Measurements from ENCODE around the gene ADK.
"Not testable (repeated sequence)": the region's sequence is repeated elsewhere in the genome, so short reads cannot be mapped to it uniquely, and the experiment has no call there.

ADK gene

GRCh38 chr10:74343804-74344203 is 192.8 kb downstream of the ADK start:
- 96 to 100% methylated on average over 3 of the region's 3 CpGs for WGBS, 2 experiments (ENCODE audit: insufficient coverage in 2 of 2)
- Histone ChIP-seq H3K36me3 (ENCODE audit: control insufficient read depth, insufficient read depth, low read length) (peaks cover 15% of the 10 kb centered on the region), H3K4me1 (ENCODE audit: control insufficient read depth, insufficient read depth, low read length, poor library complexity, severe bottlenecking) (no peaks in the 10 kb centered on the region), H3K9me3 (ENCODE audit: control insufficient read depth, low read length) (peaks cover 11% of the 10 kb centered on the region), H3K27ac (ENCODE audit: low read depth, low read length, severe bottlenecking) (no peak overlapping the region), H3K4me3 (ENCODE audit: extremely low read depth, insufficient read depth, low read length, poor library complexity, severe bottlenecking) (no peak overlapping the region)

- no peaks in the 10 kb centered on the region for H3K4me1 ChIP-seq (ENCODE audit: control insufficient read depth, insufficient read depth, low read length, poor library complexity, severe bottlenecking)
- H3K4me3 ChIP-seq (ENCODE audit: extremely low read depth, insufficient read depth, low read length, poor library complexity, severe bottlenecking): no peak overlapping the region
- H3K36me3 ChIP-seq (ENCODE audit: control insufficient read depth, insufficient read depth, low read length): peaks cover 15% of the 10 kb centered on the region
- no peak overlapping the region for H3K27ac ChIP-seq (ENCODE audit: low read depth, low read length, severe bottlenecking)
- 86 to 100% methylated on average over 1 of the region's 1 CpG for WGBS, 2 experiments (ENCODE audit: insufficient coverage in 2 of 2)
- peaks cover 11% of the 10 kb centered on the region for H3K9me3 ChIP-seq (ENCODE audit: control insufficient read depth, low read length)
Observed at GRCh38 chr10:74344306-74344705, 193.3 kb downstream of the ADK start.

GRCh38 chr10:74347522-74347921 is 196.5 kb downstream of the ADK start:
- Histone ChIP-seq H3K4me3 (ENCODE audit: extremely low read depth, insufficient read depth, low read length, poor library complexity, severe bottlenecking) (no peak overlapping the region), H3K4me1 (ENCODE audit: control insufficient read depth, insufficient read depth, low read length, poor library complexity, severe bottlenecking) (no peaks in the 10 kb centered on the region), H3K27ac (ENCODE audit: low read depth, low read length, severe bottlenecking) (no peak overlapping the region), H3K36me3 (ENCODE audit: control insufficient read depth, insufficient read depth, low read length) (peaks cover 15% of the 10 kb centered on the region), H3K9me3 (ENCODE audit: control insufficient read depth, low read length) (peaks cover 11% of the 10 kb centered on the region)
- 96 to 98% methylated on average over 5 of the region's 6 CpGs for WGBS, 2 experiments (ENCODE audit: insufficient coverage in 2 of 2)

- not testable (repeated sequence) for H3K4me3 ChIP-seq (ENCODE audit: extremely low read depth, insufficient read depth, low read length, poor library complexity, severe bottlenecking); H3K36me3 ChIP-seq (ENCODE audit: control insufficient read depth, insufficient read depth, low read length); H3K4me1 ChIP-seq (ENCODE audit: control insufficient read depth, insufficient read depth, low read length, poor library complexity, severe bottlenecking); H3K9me3 ChIP-seq (ENCODE audit: control insufficient read depth, low read length); H3K27ac ChIP-seq (ENCODE audit: low read depth, low read length, severe bottlenecking)
- 100% methylated on average over 1 to 3 of the region's 3 CpGs for WGBS, 2 experiments (ENCODE audit: insufficient coverage in 2 of 2)
Observed at GRCh38 chr10:74353021-74353420, 202.0 kb downstream of the ADK start.

GRCh38 chr10:74361678-74362077 is 210.7 kb downstream of the ADK start:
- H3K27ac ChIP-seq (ENCODE audit: low read depth, low read length, severe bottlenecking): no peak overlapping the region
- peaks cover 4% of the 10 kb centered on the region for H3K9me3 ChIP-seq (ENCODE audit: control insufficient read depth, low read length)
- H3K36me3 ChIP-seq (ENCODE audit: control insufficient read depth, insufficient read depth, low read length): peaks cover 20% of the 10 kb centered on the region
- peaks cover 12% of the 10 kb centered on the region for H3K4me1 ChIP-seq (ENCODE audit: control insufficient read depth, insufficient read depth, low read length, poor library complexity, severe bottlenecking)
- H3K4me3 ChIP-seq (ENCODE audit: extremely low read depth, insufficient read depth, low read length, poor library complexity, severe bottlenecking): no peak overlapping the region

- 100% methylated on average over 1 of the region's 2 CpGs; no CpG with 5 or more reads in 1 of the 2 experiments for WGBS, 2 experiments (ENCODE audit: insufficient coverage in 2 of 2)
- Histone ChIP-seq H3K9me3 (ENCODE audit: control insufficient read depth, low read length) (peaks cover 4% of the 10 kb centered on the region), H3K36me3 (ENCODE audit: control insufficient read depth, insufficient read depth, low read length) (peaks cover 12% of the 10 kb centered on the region), H3K4me3 (ENCODE audit: extremely low read depth, insufficient read depth, low read length, poor library complexity, severe bottlenecking) (no peak overlapping the region), H3K4me1 (ENCODE audit: control insufficient read depth, insufficient read depth, low read length, poor library complexity, severe bottlenecking) (peaks cover 12% of the 10 kb centered on the region), H3K27ac (ENCODE audit: low read depth, low read length, severe bottlenecking) (no peak overlapping the region)
Observed at GRCh38 chr10:74363727-74364126, 212.7 kb downstream of the ADK start.

GRCh38 chr10:74365109-74365508 is 214.1 kb downstream of the ADK start:
- H3K4me1 ChIP-seq (ENCODE audit: control insufficient read depth, insufficient read depth, low read length, poor library complexity, severe bottlenecking): peaks cover 12% of the 10 kb centered on the region
- H3K36me3 ChIP-seq (ENCODE audit: control insufficient read depth, insufficient read depth, low read length): peaks cover 8% of the 10 kb centered on the region
- 100% methylated on average over 1 of the region's 3 CpGs for WGBS, 2 experiments (ENCODE audit: insufficient coverage in 2 of 2)
- H3K9me3 ChIP-seq (ENCODE audit: control insufficient read depth, low read length): peaks cover 4% of the 10 kb centered on the region
- no peak overlapping the region for H3K4me3 ChIP-seq (ENCODE audit: extremely low read depth, insufficient read depth, low read length, poor library complexity, severe bottlenecking)
- no peak overlapping the region for H3K27ac ChIP-seq (ENCODE audit: low read depth, low read length, severe bottlenecking)

GRCh38 chr10:74371696-74372095 is 220.7 kb downstream of the ADK start:
- H3K9me3 ChIP-seq (ENCODE audit: control insufficient read depth, low read length): no peaks in the 10 kb centered on the region
- no peaks in the 10 kb centered on the region for H3K4me1 ChIP-seq (ENCODE audit: control insufficient read depth, insufficient read depth, low read length, poor library complexity, severe bottlenecking)
- no peak overlapping the region for H3K4me3 ChIP-seq (ENCODE audit: extremely low read depth, insufficient read depth, low read length, poor library complexity, severe bottlenecking)
- H3K27ac ChIP-seq (ENCODE audit: low read depth, low read length, severe bottlenecking): no peak overlapping the region
- WGBS, 2 experiments (ENCODE audit: insufficient coverage in 2 of 2): 96 to 97% methylated on average over 4 to 7 of the region's 7 CpGs
- H3K36me3 ChIP-seq (ENCODE audit: control insufficient read depth, insufficient read depth, low read length): peaks cover 11% of the 10 kb centered on the region

- no peak overlapping the region for H3K27ac ChIP-seq (ENCODE audit: low read depth, low read length, severe bottlenecking)
- no peaks in the 10 kb centered on the region for H3K9me3 ChIP-seq (ENCODE audit: control insufficient read depth, low read length)
- peaks cover 11% of the 10 kb centered on the region for H3K36me3 ChIP-seq (ENCODE audit: control insufficient read depth, insufficient read depth, low read length)
- no peak overlapping the region for H3K4me3 ChIP-seq (ENCODE audit: extremely low read depth, insufficient read depth, low read length, poor library complexity, severe bottlenecking)
- WGBS, 2 experiments (ENCODE audit: insufficient coverage in 2 of 2): no CpG with 5 or more reads among the region's 1 CpG
- no peaks in the 10 kb centered on the region for H3K4me1 ChIP-seq (ENCODE audit: control insufficient read depth, insufficient read depth, low read length, poor library complexity, severe bottlenecking)
Observed at GRCh38 chr10:74373059-74373458, 222.0 kb downstream of the ADK start.

- Histone ChIP-seq H3K36me3 (ENCODE audit: control insufficient read depth, insufficient read depth, low read length) (no peaks in the 10 kb centered on the region), H3K4me1 (ENCODE audit: control insufficient read depth, insufficient read depth, low read length, poor library complexity, severe bottlenecking) (no peaks in the 10 kb centered on the region), H3K9me3 (ENCODE audit: control insufficient read depth, low read length) (no peaks in the 10 kb centered on the region), H3K4me3 (ENCODE audit: extremely low read depth, insufficient read depth, low read length, poor library complexity, severe bottlenecking) (no peak overlapping the region), H3K27ac (ENCODE audit: low read depth, low read length, severe bottlenecking) (no peak overlapping the region)
- whole genome bisulfite sequencing, 2 experiments (ENCODE audit: insufficient coverage in 2 of 2): 100% methylated on average over 1 of the region's 5 CpGs; no CpG with 5 or more reads in 1 of the 2 experiments
Observed at GRCh38 chr10:74377476-74377875, 226.5 kb downstream of the ADK start.

- no peak overlapping the region for H3K4me3 ChIP-seq (ENCODE audit: extremely low read depth, insufficient read depth, low read length, poor library complexity, severe bottlenecking)
- WGBS, 2 experiments (ENCODE audit: insufficient coverage in 2 of 2): 100% methylated on average over 1 of the region's 3 CpGs; no CpG with 5 or more reads in 1 of the 2 experiments
- no peaks in the 10 kb centered on the region for H3K9me3 ChIP-seq (ENCODE audit: control insufficient read depth, low read length)
- no peaks in the 10 kb centered on the region for H3K36me3 ChIP-seq (ENCODE audit: control insufficient read depth, insufficient read depth, low read length)
- no peak overlapping the region for H3K27ac ChIP-seq (ENCODE audit: low read depth, low read length, severe bottlenecking)
- no peaks in the 10 kb centered on the region for H3K4me1 ChIP-seq (ENCODE audit: control insufficient read depth, insufficient read depth, low read length, poor library complexity, severe bottlenecking)
Observed at GRCh38 chr10:74379474-74379873, 228.5 kb downstream of the ADK start.

Data from mesodermal cell (in vitro differentiated cells).